IMR-90 (cell line): ENCODE results near the gene DLX3. TPM values are rescaled to one million over a fixed set of nuclear protein-coding genes. Genes with fewer than 3 reads are reported as not detected.

ENCODE experiments used
- ATAC-seq: fragments of 200-7000 bp; cut with Tn5 transposase; 2 replicates; pipeline ENCODE4 v1.9.1; 2020; ENCODE audit warnings: low read depth, mild to moderate bottlenecking, moderate library complexity
- BruUV-seq: library from RNA; stranded (reverse); fragments of 400-500 nt; replicated peaks from 2 replicates; lab custom pipeline; 2021; lab: Mats Ljungman, UMichigan
- CTCF ChIA-PET: fragments of 300-600 bp; formaldehyde crosslinking; extraction: SDS; loops from one replicate; lab custom pipeline; 2021; ENCODE audit warnings: antibody characterized with exemption; lab: Yijun Ruan, JAX
- POLR2A ChIA-PET: fragments of 300-600 bp; sonication (Branson Sonifier 250); formaldehyde crosslinking; loops from one replicate; lab custom pipeline; 2022; ENCODE audit warnings: antibody characterized with exemption; ENCODE audit not compliant: unreplicated experiment; lab: Charles Lee
- DNase-seq: peaks from one replicate; pipeline ENCODE4 v3.0.0; 2013
- H2AFZ ChIP-seq: replicated peaks from 2 replicates; pipeline ENCODE3; 2013; ENCODE audit warnings: low read length, mild to moderate bottlenecking; ENCODE audit not compliant: poor library complexity
- H2AK5ac ChIP-seq: 2 replicates; pipeline ENCODE4 v1.6.1; 2013; ENCODE audit warnings: low read depth, low read length, inconsistent platforms
- H2AK9ac ChIP-seq: replicated peaks from 2 replicates; pipeline ENCODE3; 2013; ENCODE audit warnings: mild to moderate bottlenecking, low read depth, low read length, moderate library complexity; ENCODE audit not compliant: poor library complexity
- H2BK120ac ChIP-seq: 2 replicates; pipeline ENCODE4 v1.6.1; 2013; ENCODE audit warnings: low read depth, low read length, inconsistent platforms
- H2BK15ac ChIP-seq: 3 replicates; pipeline ENCODE4 v1.6.1; 2013; ENCODE audit warnings: low read depth, low read length, inconsistent platforms
- H2BK20ac ChIP-seq: 2 replicates; pipeline ENCODE4 v1.6.1; 2013; ENCODE audit warnings: low read depth, mild to moderate bottlenecking, inconsistent platforms, low read length, moderate library complexity
- H2BK5ac ChIP-seq: 2 replicates; pipeline ENCODE4 v1.6.1; 2013; ENCODE audit warnings: mild to moderate bottlenecking, low read depth, low read length, inconsistent platforms; ENCODE audit not compliant: poor library complexity, severe bottlenecking
- H3K14ac ChIP-seq: replicated peaks from 2 replicates; pipeline ENCODE4 v1.6.1; 2013; ENCODE audit warnings: low read depth, low read length, inconsistent platforms
- H3K18ac ChIP-seq: 2 replicates; pipeline ENCODE4 v1.6.1; 2013; ENCODE audit warnings: low read depth, low read length, control low read depth
- H3K23ac ChIP-seq: 2 replicates; pipeline ENCODE4 v1.6.1; 2013; ENCODE audit warnings: low read depth, low read length, inconsistent platforms
- H3K27ac ChIP-seq: 2 replicates; pipeline ENCODE4 v1.5.1; 2013; ENCODE audit warnings: mild to moderate bottlenecking, control low read depth, low read length; ENCODE audit not compliant: insufficient read depth
- H3K27me3 ChIP-seq: 2 replicates; pipeline ENCODE4 v1.6.1; 2013; ENCODE audit warnings: low read length; ENCODE audit not compliant: control insufficient read depth, insufficient read depth
- H3K36me3 ChIP-seq: 2 replicates; pipeline ENCODE4 v1.6.1; 2013; ENCODE audit warnings: low read length, mixed read lengths; ENCODE audit not compliant: control insufficient read depth, insufficient read depth
- H3K4ac ChIP-seq: 2 replicates; pipeline ENCODE4 v1.6.1; 2013; ENCODE audit warnings: low read depth, low read length, inconsistent platforms
- H3K4me1 ChIP-seq: 2 replicates; pipeline ENCODE4 v1.6.1; 2013; ENCODE audit warnings: low read length, mixed read lengths; ENCODE audit not compliant: control insufficient read depth, insufficient read depth
- H3K4me2 ChIP-seq: 2 replicates; pipeline ENCODE4 v1.6.1; 2013; ENCODE audit warnings: low read depth, mild to moderate bottlenecking, control low read depth, low read length, moderate library complexity
- H3K4me3 ChIP-seq: 2 replicates; pipeline ENCODE4 v1.5.1; 2013; ENCODE audit warnings: low read depth, mild to moderate bottlenecking, control low read depth, low read length, moderate library complexity; ENCODE audit not compliant: insufficient read depth
- H3K56ac ChIP-seq: 2 replicates; pipeline ENCODE4 v1.6.1; 2013; ENCODE audit warnings: low read length, inconsistent platforms; ENCODE audit not compliant: insufficient read depth; ENCODE audit errors: extremely low read depth
- H3K79me1 ChIP-seq, 2 experiments: 2 replicates each; pipeline ENCODE4 v1.6.1; 2013; ENCODE audit warnings: low read length in 2 of 2, inconsistent platforms in 1 of 2, low read depth in 1 of 2
- H3K9ac ChIP-seq: 2 replicates; pipeline ENCODE4 v1.6.1; 2013; ENCODE audit warnings: low read depth, low read length, control low read depth
- H3K9me1 ChIP-seq: 2 replicates; pipeline ENCODE4 v1.6.1; 2013; ENCODE audit warnings: low read length, inconsistent platforms; ENCODE audit not compliant: insufficient read depth
- H3K9me3 ChIP-seq: 2 replicates; pipeline ENCODE4 v1.6.1; 2013; ENCODE audit warnings: low read length; ENCODE audit not compliant: control insufficient read depth, insufficient read depth
- H4K20me1 ChIP-seq: 2 replicates; pipeline ENCODE4 v1.6.1; 2013; ENCODE audit warnings: low read length, inconsistent platforms; ENCODE audit not compliant: insufficient read depth
- H4K5ac ChIP-seq: 2 replicates; pipeline ENCODE4 v1.6.1; 2013; ENCODE audit warnings: mild to moderate bottlenecking, low read depth, low read length, control low read depth
- H4K8ac ChIP-seq, 2 experiments: 2 replicates each; pipeline ENCODE4 v1.6.1; 2013; ENCODE audit warnings: low read depth in 2 of 2, low read length in 2 of 2, control low read depth in 1 of 2, inconsistent platforms in 1 of 2
- H4K91ac ChIP-seq: 2 replicates; pipeline ENCODE4 v1.6.1; 2013; ENCODE audit warnings: low read depth, low read length, inconsistent platforms; ENCODE audit not compliant: insufficient read depth
- BHLHE40 ChIP-seq: fragments of 150-350 bp; IDR thresholded peaks from 2 replicates; pipeline ENCODE4 v1.6.1; 2016; ENCODE audit warnings: mild to moderate bottlenecking, low read depth, low read length
- CEBPB ChIP-seq: IDR thresholded peaks from 2 replicates; pipeline ENCODE4 v1.6.1; 2012; ENCODE audit warnings: low read depth, low read length, improper control_type of control experiment
- CHD1 ChIP-seq: IDR thresholded peaks from 2 replicates; pipeline ENCODE4 v1.6.1; 2012; ENCODE audit warnings: low read depth, low read length, improper control_type of control experiment
- MAZ ChIP-seq: IDR thresholded peaks from 2 replicates; pipeline ENCODE4 v1.6.1; 2012; ENCODE audit warnings: low read depth, mild to moderate bottlenecking, low read length, improper control_type of control experiment, moderate library complexity, borderline replicate concordance
- MXI1 ChIP-seq: IDR thresholded peaks from 2 replicates; pipeline ENCODE4 v1.6.1; 2012; ENCODE audit warnings: low read depth, mild to moderate bottlenecking, low read length, moderate library complexity, borderline replicate concordance
- POLR2A ChIP-seq: IDR thresholded peaks from 2 replicates; pipeline ENCODE4 v1.6.1; 2012; ENCODE audit warnings: mild to moderate bottlenecking, low read depth, low read length
- RAD21 ChIP-seq: IDR thresholded peaks from 2 replicates; pipeline ENCODE4 v1.6.1; 2012; ENCODE audit warnings: low read length, improper control_type of control experiment
- SMC3 ChIP-seq: fragments of 150-350 bp; IDR thresholded peaks from 2 replicates; pipeline ENCODE4 v1.6.1; 2016; ENCODE audit warnings: low read depth, mild to moderate bottlenecking, antibody characterized with exemption, low read length, moderate library complexity
- USF2 ChIP-seq: fragments of 150-350 bp; IDR thresholded peaks from 2 replicates; pipeline ENCODE4 v1.6.1; 2017; ENCODE audit warnings: mild to moderate bottlenecking, antibody characterized with exemption, low read length, low read depth
- WGBS, 2 experiments: methylation state at CpG; one replicate each; pipeline versions ENCODE4 v1.1.5 to v1.1.7; 2013; ENCODE audit warnings: missing lambda C conversion rate in 2 of 2; ENCODE audit not compliant: insufficient read length in 1 of 2; ENCODE audit errors: extremely low coverage in 2 of 2; 5-methylcytosine and 5-hydroxymethylcytosine counted together
- dilution Hi-C: fragments of 300-500 bp; cut with HindIII; formaldehyde crosslinking; loops from one replicate; pipeline ENCODE4 v1.14.3; 2018; ENCODE audit warnings: low sequenced_read_pairs; ENCODE audit not compliant: unreplicated experiment
- in situ Hi-C: fragments of 300-500 bp; cut with MboI; formaldehyde crosslinking; loops from 3 replicates; pipeline ENCODE4 v1.14.3; 2019; ENCODE audit warnings: low sequenced_read_pairs, inconsistent platforms, mixed read lengths
- intact Hi-C: fragments of 100-400 bp; cut with micrococcal nuclease; formaldehyde crosslinking; loops from 2 replicates; pipeline ENCODE4 v1.10.0; 2022
- polyA plus RNA-seq, 3 experiments: library from polyadenylated mRNA; depleted of rRNA; stranded (reverse); fragments of >200 nt; gene quantifications; 2 replicates each; pipeline ENCODE4 v1.2.3, GENCODE V29; 2012; ENCODE audit warnings: low replicate concordance in 1 of 3
- total RNA-seq: library from RNA; depleted of rRNA; stranded (reverse); fragments of >200 nt; gene quantifications from 2 replicates; pipeline ENCODE4 v1.2.3, GENCODE V29; 2012

The DLX3 gene
- total and polyA plus RNA-seq, 2 of the 4 experiments (the other 2 are of a cell fraction), result not detected

- CTCF ChIA-PET, result interaction anchor here (0.6 to 2.1 kb wide), 6 partner anchors 9 to 45 kb away, joined by 3 to 8 read pairs (median 4); no protein-coding TSS in a partner anchor
- H2AK5ac ChIP-seq, result no peak overlapping the region
- H3K18ac ChIP-seq, result no peak overlapping the region
- POLR2A ChIA-PET, result interaction anchor here (0.6 kb wide), 1 partner anchor 551 kb away, joined by 15 read pairs; no protein-coding TSS in a partner anchor
- no peak for ATAC-seq
- no peak for DNase-seq
- H3K27ac ChIP-seq, result no peak overlapping the region
- H4K20me1 ChIP-seq, result peaks cover 4% of the 10 kb centered on the region
- H3K27me3 ChIP-seq, result peaks cover 78% of the 10 kb centered on the region
- 0 out of 2 replicates have a peak, but pooled peaks cover 6% of the 10 kb centered on the region for H3K9me1 ChIP-seq
- dilution Hi-C loops, result no loop called here
- in situ Hi-C loops, result no loop called here
- H4K8ac ChIP-seq, result no peak overlapping the region
- H3K14ac ChIP-seq, result no peak overlapping the region
- no peaks in the 10 kb centered on the region for H3K9me3 ChIP-seq
- H3K36me3 ChIP-seq, result no peaks in the 10 kb centered on the region
- no peak overlapping the region for H3K4me2 ChIP-seq
- H3K9ac ChIP-seq, result no peak overlapping the region
- H2BK120ac ChIP-seq, result no peak overlapping the region
- 30% methylated on average over 7 of the region's 14 CpGs; no CpG with 5 or more reads in 1 of the 2 experiments for WGBS, 2 experiments
- no peak overlapping the region for H3K4ac ChIP-seq
- no peak overlapping the region for H2BK15ac ChIP-seq
- H4K91ac ChIP-seq, result no peak overlapping the region
- TF ChIP-seq POLR2A (no peak), RAD21 (no peak), BHLHE40 (no peak), CEBPB (no peak), SMC3 (no peak), CHD1 (no peak), USF2 (no peak), MAZ (no peak), MXI1 (no peak)
- no peak overlapping the region for H3K23ac ChIP-seq
- no peaks in the 10 kb centered on the region for H3K4me1 ChIP-seq
- intact Hi-C loops, result loop anchor here (5.0 kb wide), 1 partner anchor 46 kb away; the partner anchor contains the start of gene DLX3
- H2BK5ac ChIP-seq, result no peak overlapping the region
- no peak overlapping the region for H2AK9ac ChIP-seq
- H2BK20ac ChIP-seq, result no peak overlapping the region
- no peak overlapping the region for H4K5ac ChIP-seq
- H3K79me1 ChIP-seq, result no peaks in the 10 kb centered on the region
- H3K56ac ChIP-seq, result no peak overlapping the region
- H3K4me3 ChIP-seq, result no peak overlapping the region
- H2AFZ ChIP-seq, result no peak overlapping the region
- BruUV-seq, result no TSS peak
These were observed 43.5 kb downstream of the DLX3 start for GRCh38 chr17:49951362-49952082.
